HEK293 (cell line): ENCODE results near the gene ADCY7.
A peak's percentile ranks its signal among the peaks of the same experiment; 100 is the strongest.

Experiments used
- CTCF ChIA-PET: fragments of 350-600 bp; formaldehyde crosslinking; extraction: SDS; loops from one replicate; lab custom pipeline; 2021; ENCODE audit warnings: antibody characterized with exemption; lab: Yijun Ruan, JAX
- POLR2A ChIA-PET: fragments of 300-600 bp; formaldehyde crosslinking; extraction: SDS; loops from one replicate; lab custom pipeline; 2020; ENCODE audit warnings: antibody characterized with exemption, inconsistent platforms; lab: Yijun Ruan, JAX
- H3K27ac ChIP-seq: fragments of 200-500 bp; sonication (Bioruptor generic); 2 replicates; pipeline ENCODE4 v1.5.1; 2014; ENCODE audit warnings: low read depth, low read length, control low read depth, inconsistent platforms; ENCODE audit errors: extremely low read depth
- H3K36me3 ChIP-seq, 2 experiments: fragments of 200-500 bp in 1 of 2; sonication (Bioruptor generic) in 1 of 2; 1 replicate in 1 of 2; 2 replicates in 1 of 2; pipeline ENCODE4 v1.5.1; 2014 to 2017; ENCODE audit warnings: inconsistent platforms in 2 of 2, low read length in 2 of 2; ENCODE audit not compliant: control insufficient read depth in 2 of 2, insufficient read depth in 1 of 2
- H3K4me1 ChIP-seq: fragments of 200-500 bp; sonication (Bioruptor generic); 2 replicates; pipeline ENCODE4 v1.5.1; 2014; ENCODE audit warnings: mild to moderate bottlenecking, low read length, inconsistent platforms; ENCODE audit not compliant: control insufficient read depth, insufficient read depth
- H3K4me3 ChIP-seq: 2 replicates; pipeline ENCODE4 v1.5.1; 2011; ENCODE audit warnings: low read depth, mild to moderate bottlenecking, control low read depth, low read length, moderate library complexity
- H3K9me3 ChIP-seq: fragments of 200-500 bp; sonication (Bioruptor generic); 2 replicates; pipeline ENCODE4 v1.5.1; 2014; ENCODE audit warnings: low read depth, low read length, inconsistent platforms; ENCODE audit not compliant: control insufficient read depth, insufficient read depth
- ZNF10 ChIP-seq: fragments of 450-650 bp; formaldehyde crosslinking; IDR thresholded peaks from 2 replicates; pipeline ENCODE4 v1.5.1; 2017; ENCODE audit warnings: missing biosample characterization, missing genetic modification characterization
- ZNF121 ChIP-seq: fragments of 450-650 bp; formaldehyde crosslinking; IDR thresholded peaks from 2 replicates; pipeline ENCODE4 v1.5.1; 2016; ENCODE audit warnings: missing biosample characterization, missing genetic modification characterization
- ZNF280D ChIP-seq: fragments of 450-650 bp; formaldehyde crosslinking; IDR thresholded peaks from 2 replicates; pipeline ENCODE4 v1.5.1; 2016; ENCODE audit warnings: missing biosample characterization, missing genetic modification characterization
- ZNF423 ChIP-seq: fragments of 450-650 bp; formaldehyde crosslinking; IDR thresholded peaks from 2 replicates; pipeline ENCODE4 v1.5.1; 2016; ENCODE audit warnings: missing biosample characterization, missing genetic modification characterization

Gene ADCY7

GRCh38 chr16:50363656-50364055 lies 97.3 kb downstream of the ADCY7 start:
- POLR2A ChIA-PET = no interaction called here
- no peaks in the 10 kb centered on the region for H3K9me3 ChIP-seq
- TF ChIP-seq ZNF423 (tag by site-specific recombination) (no peak), ZNF121 (peak; percentile 65; the same call in 1 of the 2 replicates)
- TF ChIP-seq, all 188 proteins: peak for 1
- Histone ChIP-seq H3K4me3 (no peak overlapping the region), H3K4me1 (no peaks in the 10 kb centered on the region), H3K36me3 (peaks cover 32 to 91% of the 10 kb centered on the region in 2 experiments), H3K27ac (no peak overlapping the region)
- CTCF ChIA-PET = interaction anchor here (0.6 to 2.3 kb wide), 3 partner anchors 9 to 302 kb away, joined by 3 to 7 read pairs (median 6); no protein-coding TSS in a partner anchor

- peaks cover 32 to 68% of the 10 kb centered on the region in 2 experiments for H3K36me3 ChIP-seq
- H3K9me3 ChIP-seq = no peaks in the 10 kb centered on the region
- no peaks in the 10 kb centered on the region for H3K4me1 ChIP-seq
- H3K27ac ChIP-seq = no peak overlapping the region
- H3K4me3 ChIP-seq = no peak overlapping the region
- POLR2A ChIA-PET = no interaction called here
- TF ChIP-seq ZNF10 (peak; percentile 84), ZNF280D (tag by site-specific recombination) (no peak)
- TF ChIP-seq, all 188 proteins: peak for 1
- CTCF ChIA-PET = interaction anchor here (1.0 to 2.2 kb wide), 3 partner anchors 11 to 340 kb away, joined by 3 to 19 read pairs (median 7); partner anchors contain the start of gene CNEP1R1
These were observed 99.6 kb downstream of the ADCY7 start for GRCh38 chr16:50365791-50366575.
